Esophagus muscularis mucosa (tissue), 3 donors: ENCODE measurements around the gene MAST4.

Source experiments
- EP300 ChIP-seq: sonication (generic); formaldehyde crosslinking; IDR thresholded peaks from one replicate; pipeline ENCODE4 v1.6.1; 2017; ENCODE audit warnings: antibody characterized with exemption
- POLR2AphosphoS5 ChIP-seq, 2 donors: sonication (generic); formaldehyde crosslinking; IDR thresholded peaks; one replicate each; pipeline ENCODE4 v1.6.1; 2017; ENCODE audit warnings: antibody characterized with exemption in 2 of 2

DNA sequence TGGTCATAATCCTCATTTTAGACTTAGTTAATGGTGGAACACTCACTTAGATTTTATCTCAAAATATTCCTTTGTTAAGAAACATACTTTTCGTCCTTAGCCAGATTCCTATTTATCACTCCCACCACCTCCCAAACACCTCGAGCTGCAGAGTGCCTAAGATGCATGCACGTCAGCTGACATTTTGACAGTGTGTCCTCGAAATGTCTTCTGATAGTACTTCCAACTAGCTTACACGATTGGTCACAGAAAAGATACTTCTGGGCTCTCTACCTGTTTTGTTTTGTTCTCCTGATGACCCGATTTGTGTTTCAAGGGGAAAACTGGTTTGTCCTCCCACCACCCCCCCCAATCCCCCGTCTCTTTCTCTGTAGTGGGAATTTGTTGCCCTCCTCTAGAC is 230.1 kb downstream of the MAST4 start:
- TF ChIP-seq POLR2AphosphoS5 (IDR thresholded peaks at IDR 0.05) (no peak), EP300 (no peak)
